A204.1 (cell line): ENCODE results near the gene TENT5C.

Experiments
- FAIRE-seq: peaks from 2 replicates; lab custom pipeline; 2012; peaks lifted over from hg19 to GRCh38; lab: Jason Lieb, UNC

Gene TENT5C

DNA sequence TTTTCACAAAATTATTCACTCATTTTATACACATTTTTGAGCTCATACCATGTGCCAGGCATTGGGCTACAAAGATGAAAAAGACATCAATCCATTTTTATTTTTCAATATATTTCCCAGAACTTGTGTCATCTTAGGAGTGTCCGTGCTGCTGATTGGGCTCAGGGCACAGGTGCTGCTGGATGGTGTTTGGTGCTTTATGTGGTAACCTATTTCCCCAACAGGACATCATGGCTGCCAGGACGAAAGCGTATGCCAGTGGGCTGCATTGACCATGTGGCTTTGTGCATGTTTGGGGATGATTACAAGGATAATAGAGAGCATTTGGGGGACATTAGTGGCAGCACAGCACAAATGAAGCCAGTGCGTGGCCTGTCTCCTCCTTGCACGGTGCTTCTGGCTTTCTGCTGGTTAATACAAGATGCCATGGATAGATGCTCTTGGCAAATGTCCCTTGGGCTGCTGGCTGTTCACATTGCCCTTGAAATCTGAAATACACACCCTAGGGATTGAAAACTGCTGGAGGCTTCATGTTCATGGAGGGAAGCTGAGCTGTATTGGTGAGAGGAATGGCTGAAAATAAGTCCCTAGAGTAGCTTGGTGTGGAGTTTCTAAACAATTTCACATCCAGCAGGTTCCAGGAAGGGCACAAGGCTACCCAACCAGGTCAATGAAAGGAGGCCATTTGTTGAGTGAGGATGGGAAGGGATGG, 52.3 kb downstream of the TENT5C start:
- no peak for FAIRE-seq

DNA sequence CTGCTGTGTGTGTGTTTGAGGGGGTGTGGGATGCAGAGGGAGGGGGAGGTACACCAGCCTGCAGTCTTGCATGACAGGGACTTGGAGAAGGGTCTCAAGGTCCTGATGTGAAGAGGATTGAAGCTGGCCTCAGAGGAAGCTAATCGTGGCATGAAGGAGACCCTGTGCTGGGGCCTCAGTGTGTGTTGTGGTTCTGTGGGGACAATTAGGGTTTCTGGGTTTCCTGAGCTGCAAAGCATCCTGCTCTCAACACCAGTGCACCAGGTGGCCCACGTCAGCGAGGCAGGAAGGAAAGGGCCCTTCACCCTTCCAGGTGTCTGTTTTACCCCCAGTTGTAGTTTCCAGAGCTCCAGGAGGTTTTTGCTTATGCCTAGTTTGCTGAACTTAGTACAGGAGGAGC, 52.8 kb downstream of the TENT5C start:
- no peak for FAIRE-seq

DNA sequence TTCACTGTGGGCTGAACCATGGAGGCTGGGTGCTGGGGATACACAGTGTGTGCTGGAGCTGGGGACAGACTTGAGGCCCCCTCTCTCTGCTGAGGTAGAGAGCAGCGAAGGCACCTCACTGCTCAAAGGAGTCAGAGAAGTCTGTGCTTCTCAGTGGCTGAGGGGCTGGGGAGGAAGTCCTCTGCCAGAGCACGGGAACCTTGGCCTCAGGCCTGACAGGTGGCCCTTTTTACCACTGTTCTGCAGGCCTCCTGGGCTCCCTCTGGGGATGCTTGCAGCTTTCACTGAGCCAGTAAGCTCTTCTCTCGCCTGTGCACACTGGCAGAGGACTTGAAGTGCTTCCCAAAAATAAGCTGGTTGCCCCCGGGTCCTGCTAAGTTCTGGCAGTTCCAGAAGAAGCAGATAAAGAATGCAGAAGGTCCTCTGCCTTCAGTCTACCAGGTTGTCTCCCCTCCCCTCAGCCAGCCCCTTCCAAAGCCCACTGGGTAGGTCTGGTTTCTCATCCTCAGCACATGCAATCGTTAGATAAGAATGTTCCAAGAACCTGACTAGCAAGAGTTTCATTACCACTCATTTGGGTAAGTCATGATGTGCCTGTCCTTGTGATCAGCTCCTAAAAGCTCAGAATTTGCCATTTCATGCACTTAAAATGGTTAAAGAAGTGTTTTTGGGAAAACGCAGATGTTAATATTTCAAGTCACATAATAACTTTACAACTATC, 53.9 kb downstream of the TENT5C start:
- FAIRE-seq: no peak

DNA sequence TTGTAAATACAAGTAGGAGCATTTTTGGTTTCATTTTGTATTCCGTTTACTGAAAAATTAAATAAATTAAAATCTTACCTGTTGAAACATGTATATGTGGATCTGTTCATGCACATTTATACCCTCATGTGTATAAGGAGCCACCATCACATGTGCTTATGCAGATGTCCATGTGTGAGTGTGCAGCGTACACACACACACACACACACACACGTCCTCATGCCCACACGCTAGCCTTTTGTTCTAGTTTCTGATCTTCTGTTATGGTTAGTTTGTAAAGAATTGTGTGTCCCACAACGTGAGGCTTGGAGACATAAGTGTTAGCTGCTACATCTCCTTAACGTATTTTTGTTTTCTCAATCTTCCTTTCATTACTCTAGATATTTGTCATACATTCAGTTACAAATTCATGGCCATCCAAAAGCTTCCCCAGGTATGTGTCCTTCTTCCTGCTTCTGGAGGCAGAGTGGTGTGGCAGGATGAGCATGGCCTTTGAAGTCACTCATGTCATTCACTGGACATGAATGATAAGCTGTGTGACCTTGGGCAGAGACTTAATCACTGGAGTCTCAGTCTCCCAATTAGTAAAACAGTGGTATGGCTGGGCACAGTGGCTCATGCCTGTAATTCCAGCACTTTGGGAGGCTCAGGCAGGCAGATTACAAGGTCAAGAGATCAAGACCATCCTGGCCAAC, 54.6 kb downstream of the TENT5C start:
- FAIRE-seq: no peak

DNA sequence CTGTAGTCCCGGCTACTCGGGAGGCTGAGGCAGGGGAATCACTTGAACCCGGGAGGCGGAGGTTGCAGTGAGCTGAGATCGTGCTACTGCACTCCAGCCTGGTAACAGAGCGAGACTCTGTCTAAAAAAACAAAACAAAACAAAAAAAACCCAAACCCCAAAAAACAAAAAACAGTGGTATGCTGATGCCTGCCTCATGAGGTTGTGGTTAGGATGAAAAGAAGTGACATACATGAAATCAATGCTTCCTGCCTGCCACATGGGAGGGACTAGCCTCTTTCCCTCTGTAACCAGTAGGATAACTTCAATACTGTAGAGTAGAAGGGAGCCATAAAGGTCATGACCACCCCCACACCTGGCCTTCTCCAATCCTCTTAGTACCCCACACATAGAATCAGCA, 55.2 kb downstream of the TENT5C start:
- FAIRE-seq: no peak

DNA sequence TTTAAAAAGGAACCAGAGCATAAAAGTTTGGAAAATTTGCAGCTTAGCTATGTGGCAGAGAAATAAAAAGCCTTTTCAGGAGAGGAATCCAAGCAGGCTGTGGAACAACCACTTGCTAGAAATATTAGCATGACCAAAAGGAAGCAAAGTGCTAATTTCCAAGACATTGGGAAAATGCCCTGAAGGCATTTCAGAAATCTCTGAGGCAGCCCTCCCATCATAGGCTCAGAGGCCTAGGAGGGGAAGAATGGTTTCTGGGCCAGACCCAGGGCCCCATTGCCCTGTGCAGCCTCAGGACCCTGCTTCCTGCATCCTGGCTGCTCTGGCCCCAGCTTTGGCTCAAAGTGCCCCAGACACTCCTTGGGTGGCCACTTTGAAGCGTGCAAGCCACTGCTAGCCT, 56.8 kb downstream of the TENT5C start:
- FAIRE-seq: no peak

DNA sequence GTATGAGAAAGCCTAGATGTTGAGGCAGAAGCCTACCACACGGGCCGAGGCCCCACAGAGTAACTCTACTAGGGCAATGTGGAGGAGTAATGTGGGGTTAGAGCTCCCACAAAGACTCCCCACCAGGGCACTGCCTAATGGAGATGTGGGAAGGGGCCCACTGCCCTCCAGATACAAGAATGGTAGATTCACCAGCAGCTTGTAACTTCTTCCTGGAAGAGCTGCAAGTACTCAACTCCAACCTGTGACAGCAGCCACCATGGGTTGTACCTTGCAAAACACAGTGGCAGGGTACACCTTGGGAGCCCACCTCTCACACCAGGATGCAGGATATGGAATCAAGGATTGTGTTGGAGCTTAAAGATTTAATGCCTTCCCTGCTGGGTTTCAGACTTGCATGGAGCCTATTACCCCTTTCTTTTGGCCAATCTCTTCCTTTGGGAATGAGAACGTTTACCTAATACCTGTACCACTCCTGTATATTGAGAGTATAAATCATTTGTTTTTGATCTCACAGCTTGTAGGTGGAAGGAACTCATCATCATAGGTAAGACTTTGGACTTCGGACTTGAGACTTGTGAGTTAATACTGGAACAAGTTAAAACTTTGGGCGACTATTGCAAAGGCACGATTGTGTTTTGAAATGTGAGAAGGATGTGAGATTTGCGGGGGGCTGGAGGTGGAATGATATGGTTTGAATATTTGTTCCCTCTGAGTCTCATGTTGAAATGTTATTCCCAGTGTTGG, 57.5 kb downstream of the TENT5C start:
- FAIRE-seq: no peak

DNA sequence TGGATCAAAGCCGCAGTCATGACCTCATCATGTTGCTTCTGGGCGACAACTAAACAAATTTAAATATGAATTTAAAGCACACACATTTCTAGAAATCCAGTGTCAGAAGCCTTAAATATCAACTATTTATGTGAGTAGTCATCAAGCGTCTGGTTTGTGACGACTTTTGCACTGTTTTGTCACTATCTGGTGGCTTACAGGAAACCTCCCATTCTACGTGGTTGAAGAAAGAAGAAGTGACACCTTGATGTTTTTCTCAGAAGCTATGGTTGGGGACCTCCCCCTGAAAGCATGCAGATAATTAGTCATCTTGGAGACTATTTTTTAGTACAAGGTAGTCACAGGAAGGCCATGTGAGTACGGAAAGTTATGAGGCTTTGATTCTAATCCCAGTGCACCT, 58.5 kb downstream of the TENT5C start:
- FAIRE-seq: no peak

DNA sequence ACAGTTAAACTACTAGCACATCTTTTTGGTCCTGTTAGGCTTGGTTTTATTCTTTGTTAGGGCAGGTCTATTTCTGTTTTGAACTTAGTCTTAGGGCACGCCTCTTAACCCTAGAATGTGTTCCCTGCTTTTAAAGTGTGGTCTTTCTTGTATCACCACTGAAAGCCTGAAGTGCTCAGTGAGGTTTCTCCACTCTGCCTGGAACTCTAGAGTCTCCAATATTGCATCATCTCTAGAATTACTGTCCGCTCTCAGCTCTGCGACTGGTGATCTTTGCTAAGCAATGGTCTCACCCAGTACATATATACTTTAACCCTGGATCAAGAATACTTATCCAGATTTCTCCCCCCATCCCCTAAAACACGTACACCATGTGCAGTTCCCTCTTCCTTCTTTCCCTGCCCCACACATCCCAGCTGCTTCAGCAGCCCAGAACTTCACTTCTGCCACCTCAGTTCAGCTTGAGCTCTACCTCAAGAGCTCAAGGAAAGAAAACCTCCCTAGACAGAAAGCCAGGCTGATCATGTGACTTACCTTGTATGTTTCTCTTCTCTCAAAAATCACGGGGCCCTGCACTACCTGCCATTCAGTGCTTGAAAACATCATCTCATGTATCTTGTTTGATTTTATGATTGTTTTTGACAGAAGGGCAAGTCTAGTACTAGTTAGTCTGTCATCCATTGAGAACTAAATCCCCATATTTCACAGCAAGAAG, 59.9 kb downstream of the TENT5C start:
- no peak for FAIRE-seq

DNA sequence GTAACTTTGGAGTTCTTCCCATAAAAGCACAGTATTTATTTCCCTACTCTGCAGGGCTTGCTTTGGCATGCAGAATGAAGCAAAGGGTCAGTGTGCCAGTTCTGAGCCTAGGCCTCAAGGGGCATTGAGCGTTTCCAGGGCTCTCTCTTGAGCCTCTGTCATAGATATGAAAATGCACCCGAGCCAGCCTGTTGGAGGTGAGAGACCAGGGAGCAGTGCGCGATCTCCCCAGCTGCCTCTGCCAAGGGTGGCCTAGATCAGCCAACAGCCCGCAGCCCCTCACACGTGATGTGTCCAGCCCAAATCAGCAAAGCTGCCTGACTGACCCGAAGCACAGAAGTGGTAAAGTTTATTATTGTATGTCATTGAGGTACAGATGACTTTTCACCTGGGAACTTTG, 63.7 kb downstream of the TENT5C start:
- FAIRE-seq: no peak

DNA sequence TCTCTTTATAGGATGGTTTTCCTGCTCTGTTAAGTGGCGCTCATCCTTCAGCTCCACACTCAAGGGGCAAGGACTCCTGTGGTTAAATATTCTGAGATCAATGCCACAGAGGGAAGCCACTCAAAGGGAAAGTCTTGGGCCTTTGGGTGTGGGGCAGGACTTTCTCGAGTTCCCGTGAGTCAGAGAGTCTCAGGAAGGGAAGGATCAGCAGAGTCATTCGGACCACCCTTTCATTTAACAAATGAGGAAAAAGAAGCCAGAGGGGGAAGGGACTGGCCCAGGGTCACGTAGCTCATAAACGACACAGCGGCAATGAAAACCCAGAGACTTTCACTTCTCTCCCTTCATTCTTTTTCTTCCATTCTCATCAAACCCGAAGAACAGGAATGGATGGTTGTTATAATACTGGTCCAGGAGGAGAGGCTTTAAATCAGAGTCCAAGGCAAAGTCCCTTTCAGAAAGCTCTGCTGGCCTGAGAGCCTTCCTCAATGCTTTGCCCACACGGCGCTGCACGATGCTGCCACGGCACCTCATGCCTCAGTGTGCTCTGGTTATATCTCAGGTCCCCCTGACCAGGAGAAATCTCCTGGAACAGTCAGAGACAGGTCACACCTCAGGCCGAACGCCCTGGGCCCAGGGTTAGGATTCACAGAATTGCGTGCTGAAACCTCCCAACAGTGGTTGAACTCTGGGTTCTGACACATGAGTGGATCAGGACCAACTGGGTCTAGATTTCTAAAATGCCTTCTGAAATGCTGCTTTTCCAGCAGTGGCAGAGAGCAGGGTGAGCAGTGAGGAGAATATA, 65.3 kb downstream of the TENT5C start:
- no peak for FAIRE-seq

DNA sequence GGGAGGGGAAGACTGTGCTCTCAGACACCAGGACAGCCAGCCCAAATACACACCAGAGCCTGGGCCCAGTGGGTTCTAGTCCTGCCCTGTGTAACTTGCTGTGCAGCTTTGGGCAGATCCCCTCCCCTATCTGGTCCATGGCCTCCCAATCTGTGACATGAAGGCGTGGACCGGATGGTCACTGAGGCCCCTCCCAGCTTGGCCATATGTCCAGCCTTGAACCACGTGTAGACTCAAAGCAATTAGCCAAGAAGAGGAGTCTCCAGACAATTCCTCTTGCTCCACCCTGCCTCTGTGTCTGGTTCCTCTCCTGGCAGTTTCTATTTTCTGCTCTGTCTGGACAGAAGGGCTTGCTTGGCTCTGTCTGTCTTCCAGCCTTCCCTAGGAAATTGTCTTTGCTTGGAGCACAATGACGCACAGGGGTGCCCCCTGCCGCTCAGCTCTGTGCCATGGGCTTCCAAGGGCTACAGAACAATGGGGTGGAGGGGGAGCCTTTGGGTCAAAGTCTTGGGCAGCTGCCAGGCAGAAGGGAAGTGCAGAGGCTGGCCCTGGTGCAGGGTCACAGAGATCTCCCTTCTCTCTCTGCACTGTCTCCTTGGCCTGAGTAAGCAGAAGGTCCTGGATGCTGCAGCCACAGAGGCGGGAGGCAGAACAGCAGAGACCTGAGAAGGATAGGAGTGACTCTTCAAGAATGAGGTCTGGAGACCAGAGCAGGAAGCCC, 66.1 kb downstream of the TENT5C start:
- no peak for FAIRE-seq

DNA sequence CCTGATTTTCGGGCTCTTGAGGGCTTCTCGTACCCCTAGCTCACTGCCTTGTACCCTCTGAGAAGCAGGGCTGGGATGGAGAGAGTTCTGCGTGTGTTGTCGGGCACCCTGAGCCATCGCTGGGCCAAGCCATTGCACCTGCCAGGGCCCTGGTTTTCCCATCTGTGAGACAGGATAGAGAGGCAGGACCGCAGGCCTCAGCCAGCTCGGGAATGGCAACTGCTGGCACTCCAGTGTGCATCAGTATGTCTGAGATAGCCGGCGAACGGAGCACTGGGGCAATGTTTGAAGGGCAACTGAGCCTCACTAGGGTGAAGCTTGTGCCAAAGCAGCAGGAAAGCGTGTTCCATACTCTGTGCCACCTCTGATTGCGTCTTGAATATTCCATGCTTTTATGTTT, 66.9 kb downstream of the TENT5C start:
- FAIRE-seq: no peak

DNA sequence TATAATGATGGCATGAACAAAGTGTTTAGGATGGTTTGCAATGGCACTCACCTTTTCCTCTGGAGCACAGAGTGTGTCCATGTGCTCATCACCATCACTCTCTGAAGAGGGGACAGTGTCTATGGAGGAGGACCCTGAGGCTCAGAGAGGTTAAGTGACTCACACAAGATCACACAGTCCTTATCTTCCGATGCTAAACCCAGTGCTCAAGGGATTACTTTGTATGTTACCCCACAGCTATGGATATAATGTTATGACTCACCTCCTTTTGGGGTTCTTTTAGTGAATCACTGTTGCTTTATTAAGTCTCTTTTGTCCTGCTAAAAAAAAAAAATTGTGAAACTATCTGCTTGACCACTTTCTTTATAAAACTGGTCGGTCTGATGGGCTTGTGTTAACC, 67.6 kb downstream of the TENT5C start:
- FAIRE-seq: no peak

DNA sequence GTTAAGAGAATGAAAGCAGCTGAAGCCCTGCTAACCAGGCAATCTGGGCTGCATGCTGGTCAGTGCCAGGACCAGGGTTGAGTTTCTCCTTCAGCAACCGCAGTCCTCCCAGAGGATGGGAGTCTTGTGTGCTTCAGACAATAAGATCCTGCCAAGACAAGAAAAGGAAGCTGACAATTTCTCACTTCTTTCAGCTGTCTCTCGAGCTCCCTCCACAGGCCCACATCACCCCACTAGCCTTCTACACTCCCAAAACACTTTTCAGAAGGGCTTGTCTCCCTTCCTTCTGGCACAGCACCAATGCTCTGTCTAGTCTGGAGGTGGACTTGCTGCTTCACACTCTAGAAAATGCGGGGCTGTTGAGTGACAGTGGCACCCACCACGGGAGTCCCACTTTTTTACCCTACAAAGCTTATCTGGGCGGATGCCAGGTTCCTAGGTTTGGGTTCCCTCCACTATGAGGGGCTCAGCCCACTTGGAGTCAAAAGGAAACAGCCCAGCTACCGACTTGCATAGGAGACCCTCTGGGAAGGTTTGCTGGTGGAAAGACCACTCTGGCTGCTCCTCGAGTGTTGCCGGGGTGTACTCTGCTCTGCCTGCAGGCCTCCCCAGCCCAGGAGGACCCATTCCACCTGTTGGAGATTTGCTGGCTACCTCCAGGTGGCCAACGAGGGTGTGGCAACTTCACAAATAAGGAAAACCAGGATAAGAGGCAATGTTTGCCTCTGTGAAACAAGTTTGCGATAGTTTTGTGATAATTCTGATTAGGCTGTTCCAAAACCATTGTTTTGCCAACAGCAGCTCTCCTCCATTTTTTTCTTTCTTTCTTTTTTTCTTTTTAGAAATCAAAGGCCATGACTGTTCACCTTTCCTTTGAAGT, 68.9 kb downstream of the TENT5C start:
- FAIRE-seq: no peak

DNA sequence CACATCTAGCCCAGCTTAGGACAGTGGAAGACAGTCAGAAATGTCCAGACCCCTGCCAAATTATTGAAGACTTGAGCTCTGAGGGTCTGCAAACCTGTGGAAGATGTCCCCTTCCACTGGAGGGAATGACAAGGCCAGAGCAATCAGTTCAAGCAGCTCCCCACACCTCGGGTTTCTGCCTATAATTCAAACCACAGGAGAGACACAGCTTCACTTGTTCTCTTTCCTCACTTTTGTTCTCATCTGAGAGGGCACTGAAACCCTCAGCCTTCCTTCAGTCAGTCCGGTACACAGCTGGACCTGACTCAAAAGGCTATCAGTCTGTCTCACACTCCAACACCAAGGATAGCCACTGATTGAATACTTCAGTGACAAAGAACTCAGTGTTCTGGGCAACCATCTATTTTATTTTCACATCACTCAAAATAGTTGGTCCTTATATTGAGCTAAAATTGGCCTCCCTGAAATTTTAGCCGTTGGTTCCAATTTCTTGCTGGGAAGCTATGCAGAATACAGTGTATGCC, 70.1 kb downstream of the TENT5C start:
- no peak for FAIRE-seq

DNA sequence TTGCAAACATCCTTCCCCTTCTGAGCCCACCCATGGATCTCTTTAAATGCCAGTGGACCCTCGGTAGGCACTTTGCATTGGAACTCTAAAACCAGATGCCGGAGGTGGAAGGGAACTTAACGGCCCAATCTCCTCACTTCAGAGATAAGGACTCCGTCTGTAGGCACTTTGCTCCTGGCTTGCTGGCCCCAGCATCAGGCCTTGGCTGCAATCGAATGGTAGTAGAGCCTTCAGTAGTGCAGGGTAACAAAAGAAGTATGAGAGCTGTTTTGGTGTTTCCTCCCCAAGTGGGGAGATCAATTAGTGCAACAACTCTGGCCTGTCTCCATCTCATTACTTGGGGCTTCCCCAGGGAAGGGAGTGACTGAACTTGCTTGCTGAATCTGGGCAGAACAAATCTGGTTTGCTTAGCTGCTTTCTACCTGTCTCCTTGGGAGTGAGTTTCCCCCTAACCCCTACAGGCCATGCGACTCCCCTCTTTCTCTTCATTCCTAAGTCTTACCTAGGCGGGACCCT, 70.8 kb downstream of the TENT5C start:
- FAIRE-seq: no peak
